RWPE2 (cell line): ENCODE results near the gene GATAD2A.

Experiments
- ATAC-seq: fragments of 200-7000 bp; cut with Tn5 transposase; 3 replicates; pipeline ENCODE4 v1.9.1; 2021; ENCODE audit warnings: low read depth
- DNase-seq: peaks from one replicate; pipeline ENCODE4 v3.0.0-alpha.2; 2020; ENCODE audit warnings: low spot score
- H3K27ac ChIP-seq: fragments of 450-650 bp; 2 replicates; pipeline ENCODE4 v1.5.1; 2017; ENCODE audit warnings: mild to moderate bottlenecking; ENCODE audit not compliant: poor library complexity, severe bottlenecking
- H3K27me3 ChIP-seq: fragments of 250-450 bp; sonication (Bioruptor Pico); 2 replicates; pipeline ENCODE4 v1.5.1; 2021; ENCODE audit warnings: mild to moderate bottlenecking, moderate library complexity; ENCODE audit not compliant: insufficient read depth, poor library complexity, severe bottlenecking
- H3K36me3 ChIP-seq: fragments of 250-450 bp; sonication (Bioruptor Pico); 2 replicates; pipeline ENCODE4 v1.5.1; 2020; ENCODE audit warnings: low read depth, mild to moderate bottlenecking, moderate library complexity
- H3K4me1 ChIP-seq: fragments of 250-450 bp; sonication (Bioruptor Pico); 2 replicates; pipeline ENCODE4 v1.5.1; 2021; ENCODE audit warnings: mild to moderate bottlenecking, moderate library complexity; ENCODE audit not compliant: insufficient read depth, poor library complexity, severe bottlenecking
- H3K4me3 ChIP-seq: fragments of 250-450 bp; sonication (Bioruptor Pico); 2 replicates; pipeline ENCODE4 v1.5.1; 2021; ENCODE audit warnings: mild to moderate bottlenecking, moderate library complexity; ENCODE audit not compliant: severe bottlenecking
- H3K9me3 ChIP-seq: fragments of 250-450 bp; sonication (Bioruptor Pico); 2 replicates; pipeline ENCODE4 v1.5.1; 2021; ENCODE audit warnings: mild to moderate bottlenecking, moderate library complexity; ENCODE audit not compliant: severe bottlenecking
- CTCF ChIP-seq: fragments of 450-650 bp; IDR thresholded peaks from one replicate; pipeline ENCODE4 v1.5.1; 2017; ENCODE audit warnings: mild to moderate bottlenecking, moderate library complexity; ENCODE audit not compliant: poor library complexity, severe bottlenecking

Gene GATAD2A

GRCh38 chr19:19546751-19547162 is 141.3 kb downstream of the GATAD2A start:
- ATAC-seq (peak; percentile 15; the same call in 2 of the 3 replicates), DNase-seq (no peak)
- H3K27me3 ChIP-seq, result no peaks in the 10 kb centered on the region
- no peak overlapping the region for H3K4me3 ChIP-seq
- H3K36me3 ChIP-seq, result no peaks in the 10 kb centered on the region
- H3K9me3 ChIP-seq, result no peaks in the 10 kb centered on the region
- H3K27ac ChIP-seq, result no peak overlapping the region
- no peaks in the 10 kb centered on the region for H3K4me1 ChIP-seq
- no peak for TF ChIP-seq CTCF

- DNase-seq (no peak), ATAC-seq (no peak)
- Histone ChIP-seq H3K36me3 (no peaks in the 10 kb centered on the region), H3K4me3 (no peak overlapping the region), H3K27me3 (no peaks in the 10 kb centered on the region), H3K9me3 (no peaks in the 10 kb centered on the region), H3K27ac (no peak overlapping the region), H3K4me1 (no peaks in the 10 kb centered on the region)
- no peak for TF ChIP-seq CTCF
Measured at GRCh38 chr19:19547674-19548336, 142.3 kb downstream of the GATAD2A start.

- no peak for ATAC-seq
- DNase-seq, result no peak
- Histone ChIP-seq H3K36me3 (no peaks in the 10 kb centered on the region), H3K4me1 (no peaks in the 10 kb centered on the region), H3K27me3 (no peaks in the 10 kb centered on the region), H3K4me3 (no peak overlapping the region), H3K27ac (no peak overlapping the region), H3K9me3 (no peaks in the 10 kb centered on the region)
- no peak for TF ChIP-seq CTCF
Measured at GRCh38 chr19:19548915-19549759, 143.7 kb downstream of the GATAD2A start.

- TF ChIP-seq CTCF, result no peak
- Histone ChIP-seq H3K27me3 (no peaks in the 10 kb centered on the region), H3K4me1 (no peaks in the 10 kb centered on the region), H3K4me3 (no peak overlapping the region), H3K36me3 (no peaks in the 10 kb centered on the region), H3K27ac (no peak overlapping the region), H3K9me3 (no peaks in the 10 kb centered on the region)
- DNase-seq (no peak), ATAC-seq (no peak)
Measured at GRCh38 chr19:19549804-19550464, 144.5 kb downstream of the GATAD2A start.
